Transverse colon (tissue), 1 donor: ENCODE measurements around the gene CCRL2.

Experiments used
- EP300 ChIP-seq: sonication (generic); formaldehyde crosslinking; IDR thresholded peaks from one replicate; pipeline ENCODE4 v1.6.1; 2017; ENCODE audit warnings: antibody characterized with exemption, low read depth
- POLR2A ChIP-seq: fragments of 450-650 bp; IDR thresholded peaks from one replicate; pipeline ENCODE4 v1.6.1; 2016; ENCODE audit warnings: antibody characterized with exemption, mild to moderate bottlenecking, moderate library complexity

DNA sequence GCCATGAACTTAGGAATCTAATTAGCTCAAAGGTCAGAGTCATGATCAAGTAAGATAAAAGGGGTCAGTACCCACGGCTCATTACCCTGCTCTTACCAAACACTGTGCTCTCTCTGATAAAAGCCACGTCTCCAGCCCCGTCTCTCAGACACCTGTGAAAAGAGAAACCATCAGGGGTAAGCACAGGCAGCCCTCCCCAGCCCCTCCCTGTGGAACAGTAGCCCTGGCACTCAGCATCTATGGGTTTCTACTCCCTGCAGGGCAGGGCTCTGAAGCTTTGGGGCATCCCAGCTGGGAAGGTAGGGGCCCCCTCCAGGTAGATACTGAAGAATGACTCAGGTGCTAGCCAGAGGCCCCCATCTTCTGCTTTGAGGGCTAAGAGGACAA lies 47.1 kb downstream of the CCRL2 start:
- no peak for TF ChIP-seq EP300
- TF ChIP-seq POLR2A, result no peak
